Heart left ventricle (tissue), 13 donors: ENCODE results near the gene GDPD1.

Experiments used
- POLR2A ChIP-seq, 2 donors: fragments of 450-650 bp; IDR thresholded peaks; one replicate each; pipeline ENCODE4 v1.6.1; 2017; ENCODE audit warnings: antibody characterized with exemption in 2 of 2, mild to moderate bottlenecking in 2 of 2, moderate library complexity in 2 of 2
- TF ChIP-seq, protein P1 (sequence below), 12 donors: fragments of 200-600 bp; sonication (generic) in 4 of 12; IDR thresholded peaks; one replicate each; pipeline versions ENCODE4 v1.5.0 to v1.8.0; 2018 to 2022; ENCODE audit warnings: antibody characterized with exemption in 12 of 12, mild to moderate bottlenecking in 5 of 12
- donor health status: ischemic (EF 13 %, LVEDD 7.1; RV severe dilation, severe dysfunction).
- donor health status: DM: no; HTN: yes; CAD: no.
- donor health status: DM: no; HTN: no; CAD: no.
- donor health status: ischemic (EF 25% LVEDD 6.9; RV normal size, moderate dysfunction).
- donor health status: ischemic (EF 25% LVEDD 5.7; RV mildly dilated, moderate dysfunction).
- donor health status: ischemic (EF 35%, LVEDD 5.7; RV mildly dilated, moderate dysfunction).
- donor health status: nonischemic (EF 11% LVEDD 7.7; RV severe dilation, severe dysfunction).
- donor health status: DM: yes; HTN: yes; CAD: no.
- donor health status: PGD.
- donor health status: ischemic (EF 29% LVEDD 5.4; RV normal size, mild dysfunction).
- donor health status: nonischemic (EF 23%, LVEDD 6.1; RV moderate dilation, normal function).

DNA sequence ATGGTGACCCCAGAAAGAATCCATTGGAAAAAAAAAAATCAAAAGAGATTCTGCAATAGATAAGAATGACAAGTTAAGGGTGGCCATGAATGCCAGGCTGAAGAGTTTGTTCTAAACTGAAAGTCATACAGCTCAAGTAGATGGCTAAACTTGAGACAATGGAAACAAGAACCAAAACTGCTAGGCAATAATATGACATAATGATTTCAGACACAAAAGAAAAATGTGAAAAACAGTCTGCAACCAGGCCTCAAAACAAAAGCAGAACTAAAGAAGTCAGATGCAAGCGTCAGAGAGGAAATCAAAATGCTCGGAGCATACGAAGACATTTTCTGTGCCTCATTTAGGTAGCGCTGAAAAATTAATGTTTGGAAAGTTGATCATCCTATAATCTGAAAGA, 56.7 kb downstream of the GDPD1 start:
- TF ChIP-seq POLR2A (IDR thresholded peaks at IDR 0.05) = no peak
- TF ChIP-seq, protein P1, sequence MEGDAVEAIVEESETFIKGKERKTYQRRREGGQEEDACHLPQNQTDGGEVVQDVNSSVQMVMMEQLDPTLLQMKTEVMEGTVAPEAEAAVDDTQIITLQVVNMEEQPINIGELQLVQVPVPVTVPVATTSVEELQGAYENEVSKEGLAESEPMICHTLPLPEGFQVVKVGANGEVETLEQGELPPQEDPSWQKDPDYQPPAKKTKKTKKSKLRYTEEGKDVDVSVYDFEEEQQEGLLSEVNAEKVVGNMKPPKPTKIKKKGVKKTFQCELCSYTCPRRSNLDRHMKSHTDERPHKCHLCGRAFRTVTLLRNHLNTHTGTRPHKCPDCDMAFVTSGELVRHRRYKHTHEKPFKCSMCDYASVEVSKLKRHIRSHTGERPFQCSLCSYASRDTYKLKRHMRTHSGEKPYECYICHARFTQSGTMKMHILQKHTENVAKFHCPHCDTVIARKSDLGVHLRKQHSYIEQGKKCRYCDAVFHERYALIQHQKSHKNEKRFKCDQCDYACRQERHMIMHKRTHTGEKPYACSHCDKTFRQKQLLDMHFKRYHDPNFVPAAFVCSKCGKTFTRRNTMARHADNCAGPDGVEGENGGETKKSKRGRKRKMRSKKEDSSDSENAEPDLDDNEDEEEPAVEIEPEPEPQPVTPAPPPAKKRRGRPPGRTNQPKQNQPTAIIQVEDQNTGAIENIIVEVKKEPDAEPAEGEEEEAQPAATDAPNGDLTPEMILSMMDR (IDR thresholded peaks at IDR 0.05) = no peak
